Thyroid gland (tissue), 4 donors: ENCODE data around the gene TCERG1L. TPM values are rescaled to one million over a fixed set of nuclear protein-coding genes. Genes with fewer than 3 reads are reported as not detected.

ENCODE experiments used
- DNase-seq, 2 donors: peaks; one replicate each; pipeline ENCODE4 v3.0.0-alpha.2; 2019
- H3K27ac ChIP-seq, 3 donors: fragments of 200-600 bp; sonication (generic); 1 replicate in 2 of 3; 2 replicates in 1 of 3; pipeline ENCODE4 v1.5.1; 2016 to 2019; ENCODE audit warnings: mild to moderate bottlenecking in 1 of 3, moderate library complexity in 1 of 3
- H3K27me3 ChIP-seq: fragments of 200-600 bp; sonication (generic); one replicate; pipeline ENCODE4 v1.5.1; 2019
- H3K36me3 ChIP-seq, 2 donors: fragments of 200-600 bp; sonication (generic); one replicate each; pipeline ENCODE4 v1.5.1; 2016 to 2019
- H3K4me1 ChIP-seq, 2 donors: fragments of 200-600 bp; sonication (generic); one replicate each; pipeline ENCODE4 v1.5.1; 2017 to 2019
- H3K4me3 ChIP-seq, 3 donors: fragments of 200-600 bp; sonication (generic); replicated peaks in 1 of 3; 1 replicate in 2 of 3; 2 replicates in 1 of 3; pipeline ENCODE4 v1.5.1; 2016; ENCODE audit warnings: mild to moderate bottlenecking in 1 of 3
- H3K9me3 ChIP-seq: fragments of 200-600 bp; sonication (generic); one replicate; pipeline ENCODE4 v1.5.1; 2017
- POLR2A ChIP-seq, 2 donors: fragments of 450-650 bp; IDR thresholded peaks; one replicate each; pipeline ENCODE4 v1.6.1; 2017; ENCODE audit warnings: antibody characterized with exemption in 2 of 2, mild to moderate bottlenecking in 2 of 2, moderate library complexity in 1 of 2
- WGBS, 2 donors: methylation state at CpG; one replicate each; pipeline ENCODE4 v1.1.5; 2017; 5-methylcytosine and 5-hydroxymethylcytosine counted together
- intact Hi-C: fragments of 100-400 bp; cut with DNase I; formaldehyde crosslinking; loops from one replicate; pipeline ENCODE4 v1.15.1; 2023
- total RNA-seq, 4 donors: library from RNA; depleted of rRNA; stranded (reverse); fragments of >200 nt; gene quantifications; one replicate each; pipeline ENCODE4 v1.2.3, GENCODE V29; 2016
- TF ChIP-seq, protein P1 (sequence below), 6 experiments: fragments of 200-600 bp in 3 of 6; fragments of 450-650 bp in 3 of 6; sonication (generic) in 3 of 6; IDR thresholded peaks; one replicate each; pipeline ENCODE4 v1.5.1; 2016 to 2019; ENCODE audit warnings: antibody characterized with exemption in 6 of 6, mild to moderate bottlenecking in 2 of 6, inconsistent platforms in 1 of 6, moderate library complexity in 1 of 6

Gene TCERG1L
- total RNA-seq, 4 donors from 2014 or later, result 4.3 to 23.6 (median 8.2) TPM

DNA sequence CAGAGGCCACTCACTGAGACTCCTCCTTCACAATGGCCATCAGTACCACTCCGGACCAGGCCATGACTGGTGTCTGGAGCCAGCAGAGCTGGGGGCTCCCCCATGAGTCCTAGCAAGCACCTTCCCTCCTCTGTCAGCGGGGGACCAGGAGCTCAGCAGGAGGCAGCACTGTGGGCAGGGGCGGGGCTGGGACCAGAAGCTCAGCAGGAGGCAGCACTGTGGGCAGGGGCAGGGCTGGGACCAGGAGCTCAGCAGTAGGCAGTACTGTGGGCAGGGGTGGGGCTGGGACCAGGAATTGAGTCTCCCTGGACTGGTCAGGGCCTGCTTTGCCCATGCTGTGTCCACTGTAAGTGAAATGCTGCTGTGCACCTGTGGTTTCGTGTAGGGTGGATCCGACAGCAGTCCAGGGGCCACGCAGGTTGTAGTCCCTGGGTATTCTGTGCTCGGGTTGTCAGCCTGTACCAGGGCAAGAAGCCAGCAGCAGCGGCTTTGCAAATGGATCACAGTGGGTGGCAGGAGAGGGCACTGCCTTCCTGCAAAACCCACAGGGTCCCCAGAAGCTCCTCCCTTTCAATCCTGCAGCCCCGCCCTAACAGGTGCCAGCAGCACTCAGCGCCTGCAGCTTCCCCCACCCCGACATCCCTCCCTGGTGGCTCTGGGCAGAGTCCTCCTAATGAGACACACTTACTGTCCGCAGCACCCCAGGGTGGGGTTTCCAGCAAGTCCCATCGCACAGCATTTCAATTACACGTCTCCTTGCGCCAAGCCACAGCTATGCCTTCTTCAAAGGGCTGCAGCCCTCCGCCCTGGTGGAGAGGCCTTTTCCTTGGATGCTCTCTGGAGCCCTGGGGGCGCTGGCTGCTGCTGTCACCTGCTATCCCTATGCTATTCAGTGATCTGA, 220.5 kb downstream of the TCERG1L start:
- intact Hi-C loops, result no loop called here
- no peak overlapping the region for H3K4me3 ChIP-seq
- no peak overlapping the region for H3K27ac ChIP-seq
- TF ChIP-seq, protein P1, sequence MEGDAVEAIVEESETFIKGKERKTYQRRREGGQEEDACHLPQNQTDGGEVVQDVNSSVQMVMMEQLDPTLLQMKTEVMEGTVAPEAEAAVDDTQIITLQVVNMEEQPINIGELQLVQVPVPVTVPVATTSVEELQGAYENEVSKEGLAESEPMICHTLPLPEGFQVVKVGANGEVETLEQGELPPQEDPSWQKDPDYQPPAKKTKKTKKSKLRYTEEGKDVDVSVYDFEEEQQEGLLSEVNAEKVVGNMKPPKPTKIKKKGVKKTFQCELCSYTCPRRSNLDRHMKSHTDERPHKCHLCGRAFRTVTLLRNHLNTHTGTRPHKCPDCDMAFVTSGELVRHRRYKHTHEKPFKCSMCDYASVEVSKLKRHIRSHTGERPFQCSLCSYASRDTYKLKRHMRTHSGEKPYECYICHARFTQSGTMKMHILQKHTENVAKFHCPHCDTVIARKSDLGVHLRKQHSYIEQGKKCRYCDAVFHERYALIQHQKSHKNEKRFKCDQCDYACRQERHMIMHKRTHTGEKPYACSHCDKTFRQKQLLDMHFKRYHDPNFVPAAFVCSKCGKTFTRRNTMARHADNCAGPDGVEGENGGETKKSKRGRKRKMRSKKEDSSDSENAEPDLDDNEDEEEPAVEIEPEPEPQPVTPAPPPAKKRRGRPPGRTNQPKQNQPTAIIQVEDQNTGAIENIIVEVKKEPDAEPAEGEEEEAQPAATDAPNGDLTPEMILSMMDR (IDR thresholded peaks at IDR 0.05), result no peak
- no peak for TF ChIP-seq POLR2A (IDR thresholded peaks at IDR 0.05)
- H3K4me1 ChIP-seq, result no peaks in the 10 kb centered on the region
- DNase-seq, result peak; percentile 21 to 25
- H3K9me3 ChIP-seq, result no peaks in the 10 kb centered on the region
- H3K36me3 ChIP-seq, result no peaks in the 10 kb centered on the region
- no peaks in the 10 kb centered on the region for H3K27me3 ChIP-seq
- 79 to 89% methylated on average over 12 to 15 of the region's 17 CpGs for WGBS, 2 donors

DNA sequence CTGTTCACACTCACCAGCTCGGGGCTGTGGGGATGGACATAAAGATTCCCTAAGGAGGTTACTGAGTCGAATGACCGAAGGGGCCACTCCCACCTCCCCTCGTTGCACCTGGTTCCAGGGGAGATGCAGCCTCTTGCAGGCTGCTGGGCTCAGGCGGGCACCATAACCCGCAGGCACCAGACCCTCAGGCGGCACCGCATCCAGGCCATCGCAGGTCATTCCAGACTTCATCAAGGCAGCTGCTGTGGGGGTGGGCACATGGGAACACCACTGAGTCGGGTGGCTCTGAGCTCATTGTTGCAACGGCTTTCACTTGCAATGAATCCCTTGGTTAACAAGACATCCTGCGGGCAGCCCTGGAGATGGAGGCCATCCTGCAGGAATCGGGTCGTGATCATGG, 221.7 kb downstream of the TCERG1L start:
- H3K36me3 ChIP-seq, result no peaks in the 10 kb centered on the region
- intact Hi-C loops, result no loop called here
- H3K4me3 ChIP-seq, result no peak overlapping the region
- WGBS, 2 donors, result 95 to 97% methylated on average over 6 to 9 of the region's 14 CpGs
- DNase-seq, result no peak
- no peak overlapping the region for H3K27ac ChIP-seq
- H3K4me1 ChIP-seq, result no peaks in the 10 kb centered on the region
- H3K9me3 ChIP-seq, result no peaks in the 10 kb centered on the region
- TF ChIP-seq, protein P1 (IDR thresholded peaks at IDR 0.05), result no peak
- no peak for TF ChIP-seq POLR2A (IDR thresholded peaks at IDR 0.05)
- H3K27me3 ChIP-seq, result no peaks in the 10 kb centered on the region

DNA sequence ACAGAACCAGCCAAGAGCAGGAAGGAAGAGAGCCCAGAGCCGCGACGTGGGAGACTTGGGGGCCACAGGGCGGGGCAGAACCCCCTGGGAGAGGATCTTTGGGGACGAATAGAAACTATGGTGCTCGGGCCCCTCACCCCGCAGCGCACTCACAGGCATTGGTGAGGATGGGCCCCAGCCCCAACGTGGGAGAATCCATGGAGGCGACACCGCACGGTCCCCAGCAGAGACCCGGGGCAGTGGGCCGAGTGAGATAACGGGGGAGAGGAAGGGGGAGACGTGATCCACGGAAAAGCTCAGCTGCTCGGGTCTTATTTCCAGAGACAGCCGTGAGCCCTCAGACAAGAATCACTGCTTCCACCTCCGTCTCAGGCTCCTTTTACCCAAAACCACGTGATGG, 222.4 kb downstream of the TCERG1L start:
- TF ChIP-seq, protein P1 (IDR thresholded peaks at IDR 0.05), result no peak
- TF ChIP-seq POLR2A (IDR thresholded peaks at IDR 0.05), result no peak
- no peaks in the 10 kb centered on the region for H3K4me1 ChIP-seq
- H3K36me3 ChIP-seq, result no peaks in the 10 kb centered on the region
- no peak overlapping the region for H3K4me3 ChIP-seq
- DNase-seq, result no peak
- no peaks in the 10 kb centered on the region for H3K27me3 ChIP-seq
- no peak overlapping the region for H3K27ac ChIP-seq
- no peaks in the 10 kb centered on the region for H3K9me3 ChIP-seq
- 94% methylated on average over 19 to 21 of the region's 21 CpGs for WGBS, 2 donors
- intact Hi-C loops, result no loop called here

DNA sequence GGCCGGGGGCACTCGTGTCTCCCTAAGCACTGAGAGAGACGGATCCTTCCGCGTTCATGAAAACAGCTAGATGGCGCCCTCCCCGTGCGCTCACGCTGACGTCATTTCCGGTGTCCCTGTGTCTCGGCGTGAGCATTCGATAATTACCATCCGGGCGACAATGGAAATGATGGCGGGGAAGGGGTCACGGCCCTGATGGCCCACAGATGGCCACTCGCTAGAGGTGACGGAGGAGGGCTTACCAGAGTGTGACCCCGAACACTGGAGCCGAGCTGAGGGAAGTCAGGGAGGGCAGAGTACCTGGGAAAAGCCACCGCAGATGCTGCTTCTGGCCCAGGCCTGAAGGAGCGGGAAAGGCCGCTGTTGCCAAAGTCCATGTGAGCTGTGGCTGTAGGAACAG, 222.9 kb downstream of the TCERG1L start:
- no peak for TF ChIP-seq POLR2A (IDR thresholded peaks at IDR 0.05)
- TF ChIP-seq, protein P1 (IDR thresholded peaks at IDR 0.05), result no peak
- WGBS, 2 donors, result 85 to 92% methylated on average over 23 to 24 of the region's 25 CpGs
- Histone ChIP-seq H3K27ac (no peak overlapping the region), H3K4me3 (no peak overlapping the region), H3K9me3 (no peaks in the 10 kb centered on the region), H3K36me3 (no peaks in the 10 kb centered on the region), H3K4me1 (no peaks in the 10 kb centered on the region), H3K27me3 (no peaks in the 10 kb centered on the region)
- DNase-seq, result no peak
- intact Hi-C loops, result no loop called here

DNA sequence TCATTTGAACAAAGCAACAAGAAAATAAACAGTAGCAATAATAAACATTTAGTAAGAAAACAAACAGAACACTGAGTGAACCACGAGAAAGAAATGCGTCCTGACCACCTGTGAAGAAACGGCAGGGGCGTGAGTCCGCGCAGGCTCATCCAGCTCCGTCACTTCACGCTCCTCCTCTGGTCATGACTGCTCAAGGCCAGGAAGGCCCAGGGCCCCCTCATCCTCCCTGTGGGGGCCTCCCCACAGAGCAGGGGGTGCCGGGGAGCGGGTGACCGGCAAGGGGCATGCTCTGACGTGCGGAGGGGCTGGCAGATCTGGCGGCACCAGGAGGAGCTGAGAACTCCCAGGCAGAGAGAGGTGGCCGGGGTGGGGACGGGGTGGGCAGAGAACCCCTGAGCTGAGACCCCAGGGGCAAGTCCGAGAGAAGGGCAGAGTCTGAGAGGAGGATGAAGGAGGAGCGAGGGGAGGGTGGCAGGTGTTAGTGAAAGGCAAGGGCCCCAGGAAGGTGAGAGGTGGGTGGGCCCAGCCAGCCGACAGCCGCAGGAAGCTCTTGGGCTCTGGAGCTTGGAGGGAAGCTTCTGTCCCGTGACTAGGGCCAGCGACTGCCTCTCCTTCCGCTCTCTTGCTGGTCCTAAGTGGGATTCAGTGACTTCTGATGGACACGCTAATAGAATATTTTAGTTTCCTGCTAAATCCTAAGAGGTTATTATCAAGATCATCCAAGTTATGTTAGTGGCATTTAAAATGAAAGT, 223.9 kb downstream of the TCERG1L start:
- WGBS, 2 donors, result 82 to 85% methylated on average over 24 of the region's 24 CpGs
- DNase-seq, result no peak
- Histone ChIP-seq H3K27me3 (no peaks in the 10 kb centered on the region), H3K27ac (no peak overlapping the region), H3K4me3 (no peak overlapping the region), H3K9me3 (no peaks in the 10 kb centered on the region), H3K4me1 (no peaks in the 10 kb centered on the region), H3K36me3 (no peaks in the 10 kb centered on the region)
- no peak for TF ChIP-seq POLR2A (IDR thresholded peaks at IDR 0.05)
- TF ChIP-seq, protein P1 (IDR thresholded peaks at IDR 0.05), result no peak
- intact Hi-C loops, result no loop called here
